HepG2 (cell line): Measurements from ENCODE around the gene MEX3C. TPM values are rescaled to one million over a fixed set of nuclear protein-coding genes. Genes with fewer than 3 reads are reported as not detected.
A peak's percentile ranks its signal among the peaks of the same experiment; 100 is the strongest.

Experiments used
- CCAR2 ChIP-seq: fragments of 200-400 bp; formaldehyde crosslinking; optimal IDR thresholded peaks from 2 replicates; pipeline ENCODE3; 2018; ENCODE audit warnings: low read depth, mild to moderate bottlenecking, low read length, moderate library complexity
- CHD2 ChIP-seq: IDR thresholded peaks from 2 replicates; pipeline ENCODE4 v1.6.1; 2011; ENCODE audit warnings: low read depth, low read length, improper control_type of control experiment
- DZIP1 ChIP-seq: sonication (generic); formaldehyde crosslinking; IDR thresholded peaks from 2 replicates; pipeline ENCODE4 v1.5.0; 2020; ENCODE audit warnings: mild to moderate bottlenecking, missing genetic modification reagents
- KDM5B ChIP-seq: sonication (generic); formaldehyde crosslinking; IDR thresholded peaks from 2 replicates; pipeline ENCODE4 v1.4.0; 2020; ENCODE audit warnings: missing genetic modification reagents, mild to moderate bottlenecking, borderline replicate concordance
- KLF16 ChIP-seq, 2 experiments: sonication (generic) in 1 of 2; formaldehyde crosslinking in 1 of 2; IDR thresholded peaks; 2 replicates each; pipeline versions ENCODE4 v1.6.1 to v1.8.0; 2016 to 2023; ENCODE audit warnings: missing genetic modification reagents in 2 of 2, missing compliant biosample characterization in 1 of 2
- REPIN1 ChIP-seq: sonication (generic); formaldehyde crosslinking; IDR thresholded peaks from 2 replicates; pipeline ENCODE4 v1.8.0; 2022; ENCODE audit warnings: missing genetic modification reagents, low read depth, mild to moderate bottlenecking, borderline replicate concordance
- RFX1 ChIP-seq: fragments of 450-650 bp; IDR thresholded peaks from 2 replicates; pipeline ENCODE4 v1.6.1; 2017
- RNF2 ChIP-seq: fragments of 450-650 bp; conservative IDR thresholded peaks from 2 replicates; pipeline ENCODE4 v1.6.1; 2016; ENCODE audit warnings: low read depth
- SIX1 ChIP-seq: sonication (generic); formaldehyde crosslinking; IDR thresholded peaks from 2 replicates; pipeline ENCODE4 v1.4.0; 2020; ENCODE audit warnings: missing genetic modification reagents, borderline replicate concordance
- SIX4 ChIP-seq: sonication (generic); formaldehyde crosslinking; IDR thresholded peaks from 2 replicates; pipeline ENCODE4 v1.4.0; 2020; ENCODE audit warnings: missing genetic modification reagents
- TBL1XR1 ChIP-seq: fragments of 150-350 bp; IDR thresholded peaks from 2 replicates; pipeline ENCODE4 v1.6.1; 2014; ENCODE audit warnings: borderline replicate concordance, low read length; ENCODE audit not compliant: partially characterized antibody
- TERF1 ChIP-seq: sonication (generic); formaldehyde crosslinking; IDR thresholded peaks from 2 replicates; pipeline ENCODE4 v1.8.0; 2022; ENCODE audit warnings: mild to moderate bottlenecking, missing genetic modification reagents, moderate library complexity
- ZKSCAN5 ChIP-seq: sonication (generic); formaldehyde crosslinking; IDR thresholded peaks from 2 replicates; pipeline ENCODE4 v1.5.1; 2020; ENCODE audit warnings: mild to moderate bottlenecking, missing genetic modification reagents
- ZNF17 ChIP-seq: sonication (generic); formaldehyde crosslinking; IDR thresholded peaks from 2 replicates; pipeline ENCODE4 v1.5.0; 2020; ENCODE audit warnings: mild to moderate bottlenecking, missing genetic modification reagents
- ZNF224 ChIP-seq: sonication (generic); formaldehyde crosslinking; IDR thresholded peaks from 2 replicates; pipeline ENCODE4 v1.5.0; 2020; ENCODE audit warnings: mild to moderate bottlenecking, missing genetic modification reagents
- ZNF34 ChIP-seq: sonication (generic); formaldehyde crosslinking; IDR thresholded peaks from 2 replicates; pipeline ENCODE4 v1.4.0; 2020; ENCODE audit warnings: mild to moderate bottlenecking, missing genetic modification reagents, borderline replicate concordance
- ZNF44 ChIP-seq: sonication (generic); formaldehyde crosslinking; IDR thresholded peaks from 2 replicates; pipeline ENCODE4 v1.5.1; 2020; ENCODE audit warnings: mild to moderate bottlenecking, missing genetic modification reagents
- ZNF672 ChIP-seq: sonication (generic); formaldehyde crosslinking; IDR thresholded peaks from 2 replicates; pipeline ENCODE4 v1.8.1; 2022; ENCODE audit warnings: missing genetic modification reagents
- ZNF75D ChIP-seq: sonication (generic); formaldehyde crosslinking; IDR thresholded peaks from 2 replicates; pipeline ENCODE4 v1.8.1; 2023; ENCODE audit warnings: missing genetic modification reagents, mild to moderate bottlenecking, borderline replicate concordance
- ZNF782 ChIP-seq: sonication (generic); formaldehyde crosslinking; IDR thresholded peaks from 2 replicates; pipeline ENCODE4 v1.4.0; 2020; ENCODE audit warnings: missing genetic modification reagents, mild to moderate bottlenecking, borderline replicate concordance
- polyA plus RNA-seq, 8 experiments: library from polyadenylated mRNA; depleted of rRNA in 3 of 8; stranded (reverse) in 7 of 8; unstranded in 1 of 8; fragments of >200 nt; fragmentation: Illumina TruSeq in 4 of 8; extraction: Trizol in 4 of 8; gene quantifications; 2 replicates each; pipeline versions ENCODE4 v1.2.1 to v1.2.3, GENCODE V29; 2011 to 2016; ENCODE audit warnings: low read depth in 4 of 8, missing spikeins in 1 of 8, mixed read lengths in 1 of 8; ENCODE audit not compliant: insufficient read depth in 1 of 8
- total RNA-seq, 5 experiments: library from RNA; depleted of rRNA; stranded (reverse); fragments of >200 nt; fragmentation: Illumina TruSeq; extraction: Trizol; gene quantifications; 2 replicates each; pipeline ENCODE4 v1.2.3, GENCODE V29; 2016; ENCODE audit warnings: low read depth in 1 of 5
- TF ChIP-seq, protein P1 (sequence below): sonication (generic); formaldehyde crosslinking; IDR thresholded peaks from 2 replicates; pipeline ENCODE4 v1.4.0; 2020; ENCODE audit warnings: missing genetic modification reagents, borderline replicate concordance
- TF ChIP-seq, protein P2 (sequence below): sonication (generic); formaldehyde crosslinking; IDR thresholded peaks from 2 replicates; pipeline ENCODE4 v1.4.0; 2020; ENCODE audit warnings: missing genetic modification reagents, mild to moderate bottlenecking, borderline replicate concordance

MEX3C gene
- total and polyA plus RNA-seq, 2 of the 13 experiments (the other 11 are each of a cell fraction or from before 2014, with no cell fraction given) = 34.8 to 36.4 TPM

GRCh38 chr18:51197661-51198424, at the start of gene MEX3C (continued):
- TF ChIP-seq TERF1 (CRISPR knock-in tag) (no peak), ZNF75D (CRISPR knock-in tag) (no peak; the same call in 1 of the 2 replicates), REPIN1 (peak; percentile 93), SIX1 (CRISPR knock-in tag) (no peak), ZNF224 (CRISPR knock-in tag) (no peak), ZNF672 (CRISPR knock-in tag) (no peak), DZIP1 (CRISPR knock-in tag) (no peak), ZNF782 (no peak), CCAR2 (no peak), CHD2 (no peak), ZNF44 (0 out of 2 replicates have a peak, but pooled peaks have one; percentile 46), KLF16 (CRISPR knock-in tag; IDR thresholded peaks at IDR 0.05) (peak in 1 of 2 experiments; percentile 74; a peak in 2 of 4 replicates), TBL1XR1 (no peak), RFX1 (no peak), RNF2 (peak; percentile 99), ZKSCAN5 (CRISPR knock-in tag) (no peak), KDM5B (CRISPR knock-in tag) (peak; percentile 68; the same call in 1 of the 2 replicates), ZNF17 (CRISPR knock-in tag) (0 out of 2 replicates have a peak, but pooled peaks have one; percentile 30), ZNF34 (CRISPR knock-in tag) (no peak), SIX4 (CRISPR knock-in tag) (peak; percentile 25; the same call in 1 of the 2 replicates)
- TF ChIP-seq, protein P1, sequence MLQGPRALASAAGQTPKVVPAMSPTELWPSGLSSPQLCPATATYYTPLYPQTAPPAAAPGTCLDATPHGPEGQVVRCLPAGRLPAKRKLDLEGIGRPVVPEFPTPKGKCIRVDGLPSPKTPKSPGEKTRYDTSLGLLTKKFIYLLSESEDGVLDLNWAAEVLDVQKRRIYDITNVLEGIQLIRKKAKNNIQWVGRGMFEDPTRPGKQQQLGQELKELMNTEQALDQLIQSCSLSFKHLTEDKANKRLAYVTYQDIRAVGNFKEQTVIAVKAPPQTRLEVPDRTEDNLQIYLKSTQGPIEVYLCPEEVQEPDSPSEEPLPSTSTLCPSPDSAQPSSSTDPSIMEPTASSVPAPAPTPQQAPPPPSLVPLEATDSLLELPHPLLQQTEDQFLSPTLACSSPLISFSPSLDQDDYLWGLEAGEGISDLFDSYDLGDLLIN = no peak
- TF ChIP-seq, protein P2, sequence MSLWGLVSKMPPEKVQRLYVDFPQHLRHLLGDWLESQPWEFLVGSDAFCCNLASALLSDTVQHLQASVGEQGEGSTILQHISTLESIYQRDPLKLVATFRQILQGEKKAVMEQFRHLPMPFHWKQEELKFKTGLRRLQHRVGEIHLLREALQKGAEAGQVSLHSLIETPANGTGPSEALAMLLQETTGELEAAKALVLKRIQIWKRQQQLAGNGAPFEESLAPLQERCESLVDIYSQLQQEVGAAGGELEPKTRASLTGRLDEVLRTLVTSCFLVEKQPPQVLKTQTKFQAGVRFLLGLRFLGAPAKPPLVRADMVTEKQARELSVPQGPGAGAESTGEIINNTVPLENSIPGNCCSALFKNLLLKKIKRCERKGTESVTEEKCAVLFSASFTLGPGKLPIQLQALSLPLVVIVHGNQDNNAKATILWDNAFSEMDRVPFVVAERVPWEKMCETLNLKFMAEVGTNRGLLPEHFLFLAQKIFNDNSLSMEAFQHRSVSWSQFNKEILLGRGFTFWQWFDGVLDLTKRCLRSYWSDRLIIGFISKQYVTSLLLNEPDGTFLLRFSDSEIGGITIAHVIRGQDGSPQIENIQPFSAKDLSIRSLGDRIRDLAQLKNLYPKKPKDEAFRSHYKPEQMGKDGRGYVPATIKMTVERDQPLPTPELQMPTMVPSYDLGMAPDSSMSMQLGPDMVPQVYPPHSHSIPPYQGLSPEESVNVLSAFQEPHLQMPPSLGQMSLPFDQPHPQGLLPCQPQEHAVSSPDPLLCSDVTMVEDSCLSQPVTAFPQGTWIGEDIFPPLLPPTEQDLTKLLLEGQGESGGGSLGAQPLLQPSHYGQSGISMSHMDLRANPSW (CRISPR knock-in tag) = peak; percentile 81; the same call in 1 of the 2 replicates
